ENCODE data around the gene WDR6. TPM values are rescaled to one million over a fixed set of nuclear protein-coding genes. Genes with fewer than 3 reads are reported as not detected.
A peak's percentile ranks its signal among the peaks of the same experiment; 100 is the strongest.

Gene WDR6
- total RNA-seq (2014; rRNA removed; shearing (Covaris generic)), result 151 and 156 TPM in 2 replicates
- 76.5 and 83.7 TPM in 2 replicates for polyA plus RNA-seq (2016; fragmentation: Nextera tagmentation; extraction: Ambion mirVana)
- long read RNA-seq, full-length matches to known transcripts, result 7 of 18 reads
- long read RNA-seq, partial matches to known transcripts, result 3 of 18 reads
- long read RNA-seq, other reads (novel, unspliced or antisense), result 8 of 18 reads

- peak within 1 kb of the TSS; percentile 95 for H3K4me2 ChIP-seq
- H3K27me3 ChIP-seq (ENCODE audit: insufficient read depth), result no peaks in the 10 kb centered on the region
- peaks cover 48% of the 10 kb centered on the region for H3K79me2 ChIP-seq (replicated peaks; ENCODE audit: insufficient read depth)
- Mint-ChIP-seq H3K9me3 (peaks cover 3% of the 10 kb centered on the region; the same call in 2 of the 3 replicates), H3K27me3 (ENCODE audit: insufficient read depth, low read depth, poor library complexity) (peaks cover 12% of the 10 kb centered on the region), H3K4me1 (peaks cover 15% of the 10 kb centered on the region), H3K36me3 (ENCODE audit: low read depth) (peaks cover 20% of the 10 kb centered on the region), H3K27ac (peak within 1 kb of the TSS; percentile 100), H3K4me3 (peak within 1 kb of the TSS; percentile 98)
- peak within 1 kb of the TSS; percentile 99 for H3K4me3 ChIP-seq
- peaks cover 8% of the 10 kb centered on the region; the same call in 1 of the 2 replicates for H3K36me3 ChIP-seq (ENCODE audit: insufficient read depth)
- peak within 1 kb of the TSS; percentile 100 for H3K27ac ChIP-seq (ENCODE audit: low read depth)
- H2AFZ ChIP-seq, result peak within 1 kb of the TSS; percentile 88
- DNase-seq (ENCODE audit: low spot score) (peak; percentile 99), ATAC-seq (peak; percentile 89)
- H3K4me1 ChIP-seq (ENCODE audit: insufficient read depth), result peaks cover 9% of the 10 kb centered on the region
- H4K20me1 ChIP-seq (replicated peaks; ENCODE audit: insufficient read depth), result peaks cover 30% of the 10 kb centered on the region
- H3K9me2 ChIP-seq (ENCODE audit: insufficient read depth), result no peaks in the 10 kb centered on the region; the same call in 1 of the 2 replicates
- H3F3A ChIP-seq (replicated peaks; ENCODE audit: low read depth), result 0 out of 2 replicates have a peak, but pooled peaks cover 5% of the 10 kb centered on the region
- peak; percentile 99 for TF ChIP-seq POLR2AphosphoS5 (IDR thresholded peaks at IDR 0.05; ENCODE audit: low read depth)
- peak; percentile 49 to 52 for TF ChIP-seq CTCF (conservative IDR thresholded peaks at IDR 0.05; ENCODE audit: low read depth in 2 of 2)
- TF ChIP-seq EZH2phosphoT487 (IDR thresholded peaks at IDR 0.05; ENCODE audit: unreplicated experiment), result no peak
- TF ChIP-seq ETS1 (IDR thresholded peaks at IDR 0.05), result peak; percentile 63; the same call in 1 of the 2 replicates
- peak; percentile 76 for TF ChIP-seq CREB1 (CRISPR knock-in tag; IDR thresholded peaks at IDR 0.05; ENCODE audit: low read depth)
These were observed at the start of gene WDR6 for GRCh38 chr3:49007068-49007770. Gene WDR6, plus strand, starts transcription at chr3:49007391. Its CDS starts 41 bp downstream, at chr3:49007432.

- H3K27ac Mint-ChIP-seq, result peak overlapping the region; percentile 90
- TF ChIP-seq STAT1 (IDR thresholded peaks at IDR 0.05; ENCODE audit: unreplicated experiment), result no peak
- TF ChIP-seq NANOG (IDR thresholded peaks at IDR 0.05; ENCODE audit: borderline replicate concordance), result no peak
- no peak for TF ChIP-seq ZNF114 (CRISPR knock-in tag; IDR thresholded peaks at IDR 0.05)
- TF ChIP-seq ZNF331 (CRISPR knock-in tag; IDR thresholded peaks at IDR 0.05; ENCODE audit: low read depth), result no peak
- TF ChIP-seq CREB1 (CRISPR knock-in tag; IDR thresholded peaks at IDR 0.05; ENCODE audit: low read depth), result no peak
- no peak for TF ChIP-seq EZH2 (IDR thresholded peaks at IDR 0.05; ENCODE audit: low read depth, unreplicated experiment)
- TF ChIP-seq JUNB (IDR thresholded peaks at IDR 0.05; ENCODE audit: unreplicated experiment), result no peak
These were observed 46.3 kb upstream of the WDR6 start for GRCh38 chr3:48960841-48961413.

More at GRCh38 chr3:48960841-48961413, 46.3 kb upstream of the WDR6 start:
- Histone ChIP-seq H3K4me3 (no peak overlapping the region), H2AFZ (no peak overlapping the region), H3K4me2 (no peak overlapping the region), H3F3A (replicated peaks; ENCODE audit: low read depth) (0 out of 2 replicates have a peak, but pooled peaks cover 7% of the 10 kb centered on the region), H3K36me3 (ENCODE audit: insufficient read depth) (peaks cover 4% of the 10 kb centered on the region; the same call in 1 of the 2 replicates), H3K9me2 (ENCODE audit: insufficient read depth) (no peaks in the 10 kb centered on the region), H4K20me1 (replicated peaks; ENCODE audit: insufficient read depth) (0 out of 2 replicates have a peak, but pooled peaks cover 3% of the 10 kb centered on the region), H3K4me1 (ENCODE audit: insufficient read depth) (peaks cover 33% of the 10 kb centered on the region), H3K27me3 (ENCODE audit: insufficient read depth) (no peaks in the 10 kb centered on the region), H3K79me2 (replicated peaks; ENCODE audit: insufficient read depth) (peaks cover 45% of the 10 kb centered on the region), H3K27ac (ENCODE audit: low read depth) (peak overlapping the region; percentile 79)
- peaks cover 24% of the 10 kb centered on the region for H3K4me1 Mint-ChIP-seq
- peaks cover 24% of the 10 kb centered on the region for H3K36me3 Mint-ChIP-seq (ENCODE audit: low read depth)
- no peaks in the 10 kb centered on the region for H3K9me3 Mint-ChIP-seq
- no peak overlapping the region for H3K4me3 Mint-ChIP-seq
- no peak for ATAC-seq
- DNase-seq (ENCODE audit: low spot score), result no peak
- peaks cover 2% of the 10 kb centered on the region for H3K27me3 Mint-ChIP-seq (ENCODE audit: insufficient read depth, low read depth, poor library complexity)
